ENCODE results near the gene SLC25A18.

DNA sequence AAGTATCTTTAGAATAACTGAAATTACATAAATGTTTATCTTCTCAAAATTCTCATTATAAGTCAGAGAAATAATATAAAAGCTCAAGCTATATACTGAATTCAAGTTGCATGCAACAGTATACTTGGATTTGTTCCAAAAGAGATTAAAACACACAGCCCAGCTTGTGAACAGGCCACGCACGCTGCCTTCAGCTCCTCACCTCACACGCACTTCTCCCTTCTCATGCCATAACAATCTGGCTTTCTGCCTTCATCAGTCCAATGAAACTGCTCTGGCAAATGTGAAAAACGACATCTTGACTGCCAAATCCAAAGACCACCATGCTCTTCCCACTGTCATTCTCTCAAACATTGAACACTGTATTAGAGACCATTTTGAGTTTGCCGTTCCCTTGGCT lies 43.2 kb downstream of the SLC25A18 start:
- TF ChIP-seq POLR2A (IDR thresholded peaks at IDR 0.05; ENCODE audit: low read depth, low read length), result no peak
- TF ChIP-seq TAF1 (IDR thresholded peaks at IDR 0.05; ENCODE audit: low read depth, low read length), result no peak

Measured in GM12891 (cell line).